GM12878 (cell line): ENCODE results near the gene CBR3. TPM values are rescaled to one million over a fixed set of nuclear protein-coding genes. Genes with fewer than 3 reads are reported as not detected.

Source experiments
- GABPA ChIP-seq: IDR thresholded peaks from 2 replicates; pipeline ENCODE4 v1.6.1; 2014; ENCODE audit warnings: antibody characterized with exemption, low read depth, mild to moderate bottlenecking, inconsistent platforms
- NKRF ChIP-seq: fragments of 450-650 bp; conservative IDR thresholded peaks from 2 replicates; pipeline ENCODE4 v1.6.1; 2017; ENCODE audit warnings: mild to moderate bottlenecking, moderate library complexity
- POLR2A ChIP-seq: IDR thresholded peaks from 2 replicates; pipeline ENCODE4 v1.6.1; 2011; ENCODE audit warnings: low read depth, mild to moderate bottlenecking, low read length
- polyA plus RNA-seq, 11 experiments: library from polyadenylated mRNA; depleted of rRNA in 4 of 11; unstranded in 6 of 11; stranded (reverse) in 5 of 11; fragments of >200 nt; fragmentation: Nextera tagmentation in 4 of 11; fragmentation: Illumina TruSeq in 1 of 11; extraction: Ambion mirVana in 4 of 11; extraction: Trizol in 1 of 11; gene quantifications; 1 replicate in 1 of 11; 2 replicates in 10 of 11; pipeline versions ENCODE4 v1.2.1 to v1.2.3, GENCODE V29; 2011 to 2016; ENCODE audit warnings: inconsistent platforms in 2 of 11, missing spikeins in 2 of 11, low read depth in 1 of 11
- total RNA-seq, 4 experiments: library from RNA; depleted of rRNA in 3 of 4; stranded (reverse); fragments of >200 nt in 3 of 4; fragmentation: Illumina TruSeq in 1 of 4; extraction: Trizol in 1 of 4; gene quantifications; 2 replicates each; pipeline versions ENCODE4 v1.2.1 to v1.2.3, GENCODE V29; 2013 to 2021

The CBR3 gene
- total and polyA plus RNA-seq, 10 of the 15 experiments (the other 5 are each of a cell fraction or from before 2014, with no cell fraction given) = 0.48 to 17.2 (median 11.2) TPM

- TF ChIP-seq NKRF (no peak), GABPA (no peak), POLR2A (no peak)
Observed at GRCh38 chr21:36195613-36196012, 60.7 kb downstream of the CBR3 start (continued).

Other genes with a start within 250 kb of the CBR3 start
- gene SETD4, start 74.6 kb upstream of the CBR3 start, total RNA-seq (2014; rRNA removed) = 10.3 and 10.4 TPM in 2 replicates
- 14.6 and 15.0 TPM in 2 replicates for gene SETD4, start 74.6 kb upstream of the CBR3 start, total RNA-seq (2014; rRNA removed; fragmentation: Illumina TruSeq; extraction: Trizol)
- gene SETD4, start 74.6 kb upstream of the CBR3 start, total RNA-seq (2021) = 15.6 and 18.8 TPM in 2 replicates
- 21.6 and 23.3 TPM in 2 replicates for gene SETD4, start 74.6 kb upstream of the CBR3 start, polyA plus RNA-seq (2011; rRNA removed)
- 18.3 and 21.6 TPM in 2 replicates for gene SETD4, start 74.6 kb upstream of the CBR3 start, polyA plus RNA-seq (2014; fragmentation: Illumina TruSeq; extraction: Trizol)
- 10 to 100 TPM; 26.2 to 37.0 TPM for gene SETD4, start 74.6 kb upstream of the CBR3 start, polyA plus RNA-seq (2014; fragmentation: Nextera tagmentation; extraction: Ambion mirVana)
- 17.6 TPM in 2 replicates for gene SETD4, start 74.6 kb upstream of the CBR3 start, polyA plus RNA-seq (2014; rRNA removed)
- 10 to 100 TPM; 18.0 to 22.6 TPM for gene SETD4, start 74.6 kb upstream of the CBR3 start, polyA plus RNA-seq (2016; fragmentation: Nextera tagmentation; extraction: Ambion mirVana)
- 103 and 116 TPM in 2 replicates for gene CBR1, start 65.1 kb upstream of the CBR3 start, total RNA-seq (2014; rRNA removed)
- 46.8 and 47.6 TPM in 2 replicates for gene CBR1, start 65.1 kb upstream of the CBR3 start, total RNA-seq (2014; rRNA removed; fragmentation: Illumina TruSeq; extraction: Trizol)
- 66.6 and 68.0 TPM in 2 replicates for gene CBR1, start 65.1 kb upstream of the CBR3 start, total RNA-seq (2021)
- 18.5 and 21.5 TPM in 2 replicates for gene CBR1, start 65.1 kb upstream of the CBR3 start, polyA plus RNA-seq (2011; rRNA removed)
- 26.9 and 37.3 TPM in 2 replicates for gene CBR1, start 65.1 kb upstream of the CBR3 start, polyA plus RNA-seq (2014; fragmentation: Illumina TruSeq; extraction: Trizol)
- 10 to 100 TPM; 16.9 to 42.2 TPM for gene CBR1, start 65.1 kb upstream of the CBR3 start, polyA plus RNA-seq (2014; fragmentation: Nextera tagmentation; extraction: Ambion mirVana)
- 138 and 139 TPM in 2 replicates for gene CBR1, start 65.1 kb upstream of the CBR3 start, polyA plus RNA-seq (2014; rRNA removed)
- gene CBR1, start 65.1 kb upstream of the CBR3 start, polyA plus RNA-seq (2016; fragmentation: Nextera tagmentation; extraction: Ambion mirVana) = 100 to 1,000 TPM; 119 to 126 TPM
- 3.5 and 4.0 TPM in 2 replicates for gene DOP1B, start 21.7 kb downstream of the CBR3 start, total RNA-seq (2014; rRNA removed)
- gene DOP1B, start 21.7 kb downstream of the CBR3 start, total RNA-seq (2014; rRNA removed; fragmentation: Illumina TruSeq; extraction: Trizol) = 3.8 and 4.3 TPM in 2 replicates
- gene DOP1B, start 21.7 kb downstream of the CBR3 start, total RNA-seq (2021) = 11.0 and 12.2 TPM in 2 replicates
- 1.2 and 1.6 TPM in 2 replicates for gene DOP1B, start 21.7 kb downstream of the CBR3 start, polyA plus RNA-seq (2011; rRNA removed)
- gene DOP1B, start 21.7 kb downstream of the CBR3 start, polyA plus RNA-seq (2014; fragmentation: Illumina TruSeq; extraction: Trizol) = 6.0 and 6.6 TPM in 2 replicates
- gene DOP1B, start 21.7 kb downstream of the CBR3 start, polyA plus RNA-seq (2014; fragmentation: Nextera tagmentation; extraction: Ambion mirVana) = 1 to 10 TPM; 1.2 to 1.3 TPM
- 4.7 and 4.8 TPM in 2 replicates for gene DOP1B, start 21.7 kb downstream of the CBR3 start, polyA plus RNA-seq (2014; rRNA removed)
- 1 to 10 TPM; 5.6 to 6.3 TPM for gene DOP1B, start 21.7 kb downstream of the CBR3 start, polyA plus RNA-seq (2016; fragmentation: Nextera tagmentation; extraction: Ambion mirVana)
- 18.7 and 20.5 TPM in 2 replicates for gene MORC3, start 185.1 kb downstream of the CBR3 start, total RNA-seq (2014; rRNA removed)
- gene MORC3, start 185.1 kb downstream of the CBR3 start, total RNA-seq (2014; rRNA removed; fragmentation: Illumina TruSeq; extraction: Trizol) = 29.9 and 31.6 TPM in 2 replicates
- 15.8 and 16.2 TPM in 2 replicates for gene MORC3, start 185.1 kb downstream of the CBR3 start, total RNA-seq (2021)
- gene MORC3, start 185.1 kb downstream of the CBR3 start, polyA plus RNA-seq (2011; rRNA removed) = 22.6 and 40.2 TPM in 2 replicates
- gene MORC3, start 185.1 kb downstream of the CBR3 start, polyA plus RNA-seq (2014; fragmentation: Illumina TruSeq; extraction: Trizol) = 19.1 and 24.4 TPM in 2 replicates
- gene MORC3, start 185.1 kb downstream of the CBR3 start, polyA plus RNA-seq (2014; fragmentation: Nextera tagmentation; extraction: Ambion mirVana) = 1 to 10 TPM; 5.5 to 7.1 TPM
- 13.1 and 16.8 TPM in 2 replicates for gene MORC3, start 185.1 kb downstream of the CBR3 start, polyA plus RNA-seq (2014; rRNA removed)
- gene MORC3, start 185.1 kb downstream of the CBR3 start, polyA plus RNA-seq (2016; fragmentation: Nextera tagmentation; extraction: Ambion mirVana) = 10 to 100 TPM; 13.1 to 15.2 TPM